RWPE2 (cell line): ENCODE measurements around the gene PGM2L1.

Source experiments
- ATAC-seq: fragments of 200-7000 bp; cut with Tn5 transposase; 3 replicates; pipeline ENCODE4 v1.9.1; 2021; ENCODE audit warnings: low read depth
- DNase-seq: peaks from one replicate; pipeline ENCODE4 v3.0.0-alpha.2; 2020; ENCODE audit warnings: low spot score
- H3K27ac ChIP-seq: fragments of 450-650 bp; 2 replicates; pipeline ENCODE4 v1.5.1; 2017; ENCODE audit warnings: mild to moderate bottlenecking; ENCODE audit not compliant: poor library complexity, severe bottlenecking
- H3K27me3 ChIP-seq: fragments of 250-450 bp; sonication (Bioruptor Pico); 2 replicates; pipeline ENCODE4 v1.5.1; 2021; ENCODE audit warnings: mild to moderate bottlenecking, moderate library complexity; ENCODE audit not compliant: insufficient read depth, poor library complexity, severe bottlenecking
- H3K36me3 ChIP-seq: fragments of 250-450 bp; sonication (Bioruptor Pico); 2 replicates; pipeline ENCODE4 v1.5.1; 2020; ENCODE audit warnings: low read depth, mild to moderate bottlenecking, moderate library complexity
- H3K4me1 ChIP-seq: fragments of 250-450 bp; sonication (Bioruptor Pico); 2 replicates; pipeline ENCODE4 v1.5.1; 2021; ENCODE audit warnings: mild to moderate bottlenecking, moderate library complexity; ENCODE audit not compliant: insufficient read depth, poor library complexity, severe bottlenecking
- H3K4me3 ChIP-seq: fragments of 250-450 bp; sonication (Bioruptor Pico); 2 replicates; pipeline ENCODE4 v1.5.1; 2021; ENCODE audit warnings: mild to moderate bottlenecking, moderate library complexity; ENCODE audit not compliant: severe bottlenecking
- H3K9me3 ChIP-seq: fragments of 250-450 bp; sonication (Bioruptor Pico); 2 replicates; pipeline ENCODE4 v1.5.1; 2021; ENCODE audit warnings: mild to moderate bottlenecking, moderate library complexity; ENCODE audit not compliant: severe bottlenecking
- TF ChIP-seq, protein P1 (sequence below): fragments of 450-650 bp; IDR thresholded peaks from one replicate; pipeline ENCODE4 v1.5.1; 2017; ENCODE audit warnings: mild to moderate bottlenecking, moderate library complexity; ENCODE audit not compliant: poor library complexity, severe bottlenecking

The PGM2L1 gene

DNA sequence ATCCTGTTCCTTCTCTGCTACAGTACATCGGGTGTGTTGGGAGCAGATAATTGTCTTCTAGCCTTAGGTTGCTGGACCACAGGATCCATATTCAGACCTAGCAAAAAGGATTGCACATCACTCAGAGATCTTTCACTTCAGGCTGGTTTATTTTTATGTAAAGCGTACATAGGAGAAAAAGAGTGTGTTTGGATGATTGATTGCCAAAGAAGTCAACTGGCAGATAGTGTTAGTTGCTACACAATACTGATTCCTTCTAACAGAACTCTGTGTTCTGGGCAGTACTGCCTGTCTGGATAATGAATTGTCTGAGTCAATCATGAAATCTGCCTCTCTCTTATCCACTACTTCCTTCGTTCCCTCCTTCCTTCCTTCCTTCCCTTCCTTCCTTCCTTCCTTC, 31.0 kb upstream of the PGM2L1 start:
- DNase-seq (no peak), ATAC-seq (no peak)
- H3K27me3 ChIP-seq: no peaks in the 10 kb centered on the region
- peaks cover 4% of the 10 kb centered on the region for H3K4me1 ChIP-seq
- H3K9me3 ChIP-seq: no peaks in the 10 kb centered on the region
- H3K36me3 ChIP-seq: no peaks in the 10 kb centered on the region
- TF ChIP-seq, protein P1, sequence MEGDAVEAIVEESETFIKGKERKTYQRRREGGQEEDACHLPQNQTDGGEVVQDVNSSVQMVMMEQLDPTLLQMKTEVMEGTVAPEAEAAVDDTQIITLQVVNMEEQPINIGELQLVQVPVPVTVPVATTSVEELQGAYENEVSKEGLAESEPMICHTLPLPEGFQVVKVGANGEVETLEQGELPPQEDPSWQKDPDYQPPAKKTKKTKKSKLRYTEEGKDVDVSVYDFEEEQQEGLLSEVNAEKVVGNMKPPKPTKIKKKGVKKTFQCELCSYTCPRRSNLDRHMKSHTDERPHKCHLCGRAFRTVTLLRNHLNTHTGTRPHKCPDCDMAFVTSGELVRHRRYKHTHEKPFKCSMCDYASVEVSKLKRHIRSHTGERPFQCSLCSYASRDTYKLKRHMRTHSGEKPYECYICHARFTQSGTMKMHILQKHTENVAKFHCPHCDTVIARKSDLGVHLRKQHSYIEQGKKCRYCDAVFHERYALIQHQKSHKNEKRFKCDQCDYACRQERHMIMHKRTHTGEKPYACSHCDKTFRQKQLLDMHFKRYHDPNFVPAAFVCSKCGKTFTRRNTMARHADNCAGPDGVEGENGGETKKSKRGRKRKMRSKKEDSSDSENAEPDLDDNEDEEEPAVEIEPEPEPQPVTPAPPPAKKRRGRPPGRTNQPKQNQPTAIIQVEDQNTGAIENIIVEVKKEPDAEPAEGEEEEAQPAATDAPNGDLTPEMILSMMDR: no peak
- H3K4me3 ChIP-seq: no peak overlapping the region
- no peak overlapping the region for H3K27ac ChIP-seq

DNA sequence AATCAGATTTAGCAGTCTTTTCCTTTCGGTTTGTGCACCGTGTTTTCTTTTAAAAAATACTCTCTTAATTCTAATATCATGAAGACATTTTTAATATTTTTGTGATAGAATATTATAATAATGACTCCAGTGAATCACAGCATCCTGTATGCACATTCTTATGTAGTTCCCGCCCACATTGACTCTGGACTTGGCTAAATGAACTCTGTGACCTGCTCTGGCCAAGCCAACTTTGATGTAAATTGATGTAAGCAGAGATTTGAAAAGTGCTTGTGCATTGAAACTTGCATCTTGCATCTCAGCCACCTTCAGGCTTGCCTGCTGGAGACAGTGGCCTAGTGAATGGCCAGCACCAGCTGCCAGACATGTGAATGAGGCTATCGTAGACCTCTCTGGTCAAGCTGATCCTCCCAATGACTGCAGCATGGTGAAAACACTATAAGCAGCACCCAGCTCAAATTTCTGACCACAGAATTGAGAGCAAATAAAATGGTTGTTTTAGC, 29.2 kb upstream of the PGM2L1 start:
- 0 out of 3 replicates have a peak, but pooled peaks have one; percentile 46 for ATAC-seq
- Histone ChIP-seq H3K4me1 (peaks cover 4% of the 10 kb centered on the region), H3K27me3 (no peaks in the 10 kb centered on the region), H3K27ac (no peak overlapping the region), H3K36me3 (no peaks in the 10 kb centered on the region), H3K4me3 (no peak overlapping the region), H3K9me3 (no peaks in the 10 kb centered on the region)
- TF ChIP-seq, protein P1: no peak
- no peak for DNase-seq

DNA sequence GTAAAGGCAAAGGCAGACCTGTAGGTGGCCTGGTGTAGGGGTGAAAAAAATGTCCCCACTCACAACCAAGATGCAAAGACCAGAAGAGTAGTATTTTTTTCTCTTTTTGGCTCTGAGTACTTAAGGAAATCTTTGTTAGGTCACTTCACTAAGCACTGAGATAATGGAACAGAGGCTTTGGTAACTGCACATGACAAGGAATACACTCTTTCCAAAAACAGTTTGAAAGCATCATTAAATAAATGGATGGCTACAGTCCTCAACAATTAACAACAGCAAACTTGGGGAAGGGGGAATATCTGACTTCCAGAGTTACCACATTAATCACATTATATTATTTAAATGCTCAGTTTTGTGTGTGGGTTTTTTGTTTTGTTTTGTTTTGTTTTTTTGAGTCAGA, 26.9 kb upstream of the PGM2L1 start:
- no peak for ATAC-seq
- TF ChIP-seq, protein P1: no peak

DNA sequence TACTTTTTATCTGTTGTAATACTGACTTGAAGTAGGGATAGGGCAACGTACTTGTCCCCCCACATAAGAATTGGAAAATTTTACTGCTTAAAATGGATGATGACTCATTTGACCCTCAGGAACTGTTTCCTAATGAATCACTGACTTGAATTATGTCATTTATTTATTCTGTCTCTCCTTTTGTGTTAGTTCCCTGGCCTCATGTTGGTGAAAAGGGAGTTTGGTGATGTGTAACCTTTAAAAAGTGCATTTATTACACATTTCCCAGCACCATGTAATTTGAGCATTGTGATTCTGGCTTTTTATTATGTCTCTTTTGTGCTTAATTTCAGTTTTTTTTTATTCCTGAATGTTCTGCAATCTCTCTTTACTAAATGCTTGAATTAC, 20.3 kb upstream of the PGM2L1 start:
- DNase-seq (no peak), ATAC-seq (peak; percentile 86)
- H3K27me3 ChIP-seq: no peaks in the 10 kb centered on the region
- H3K27ac ChIP-seq: peak overlapping the region; percentile 63
- H3K36me3 ChIP-seq: no peaks in the 10 kb centered on the region
- TF ChIP-seq, protein P1: no peak
- H3K4me1 ChIP-seq: peaks cover 25% of the 10 kb centered on the region
- H3K4me3 ChIP-seq: no peak overlapping the region
- peaks cover 3% of the 10 kb centered on the region for H3K9me3 ChIP-seq

More for the DNA sequence above, 26.9 kb upstream of the PGM2L1 start:
- Histone ChIP-seq H3K9me3 (no peaks in the 10 kb centered on the region), H3K27me3 (no peaks in the 10 kb centered on the region), H3K27ac (no peak overlapping the region), H3K36me3 (no peaks in the 10 kb centered on the region), H3K4me3 (no peak overlapping the region), H3K4me1 (peaks cover 4% of the 10 kb centered on the region)
- no peak for DNase-seq

DNA sequence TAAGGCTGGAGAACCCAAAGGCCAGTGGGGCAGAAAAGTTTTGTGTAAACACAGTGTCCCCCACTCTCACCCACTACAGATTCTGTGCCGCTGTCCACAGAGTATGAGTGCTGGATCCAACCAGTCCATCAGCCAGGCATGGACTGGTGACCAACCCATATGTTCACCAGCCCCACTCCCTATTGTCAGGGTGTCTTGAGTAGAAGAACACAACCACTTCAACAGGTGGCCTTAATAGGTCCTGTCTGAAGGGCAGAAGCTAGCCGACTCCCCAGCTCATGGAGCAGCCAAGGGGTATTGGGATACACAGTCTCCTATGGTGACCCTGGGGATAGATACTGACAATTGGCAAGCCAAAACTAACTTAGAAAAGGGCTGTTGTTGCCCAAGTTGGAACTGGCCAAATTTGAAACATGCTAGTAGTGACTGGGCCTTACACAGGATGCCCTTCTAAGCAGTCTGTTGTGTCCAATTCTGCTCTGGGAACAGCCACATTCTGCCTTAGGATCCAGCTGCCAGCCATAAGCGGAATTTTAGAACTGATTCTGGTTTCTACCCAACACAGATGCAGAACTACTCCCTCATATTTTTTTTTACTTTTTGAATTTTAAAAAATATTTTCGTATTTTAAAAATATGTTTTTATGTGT, 19.8 kb upstream of the PGM2L1 start:
- H3K27ac ChIP-seq: peak overlapping the region; percentile 63
- H3K4me3 ChIP-seq: no peak overlapping the region
- ATAC-seq (peak; percentile 54), DNase-seq (no peak)
- TF ChIP-seq, protein P1: no peak
- no peaks in the 10 kb centered on the region for H3K36me3 ChIP-seq
- peaks cover 26% of the 10 kb centered on the region for H3K4me1 ChIP-seq
- H3K9me3 ChIP-seq: peaks cover 3% of the 10 kb centered on the region
- H3K27me3 ChIP-seq: no peaks in the 10 kb centered on the region
